ENCODE data around the gene TMED1. TPM values are rescaled to one million over a fixed set of nuclear protein-coding genes. Genes with fewer than 3 reads are reported as not detected.

Gene TMED1
- total and polyA plus RNA-seq, 2 of the 13 experiments (the other 11 are each of a cell fraction or from before 2014, with no cell fraction given): 48.3 to 51.8 TPM

DNA sequence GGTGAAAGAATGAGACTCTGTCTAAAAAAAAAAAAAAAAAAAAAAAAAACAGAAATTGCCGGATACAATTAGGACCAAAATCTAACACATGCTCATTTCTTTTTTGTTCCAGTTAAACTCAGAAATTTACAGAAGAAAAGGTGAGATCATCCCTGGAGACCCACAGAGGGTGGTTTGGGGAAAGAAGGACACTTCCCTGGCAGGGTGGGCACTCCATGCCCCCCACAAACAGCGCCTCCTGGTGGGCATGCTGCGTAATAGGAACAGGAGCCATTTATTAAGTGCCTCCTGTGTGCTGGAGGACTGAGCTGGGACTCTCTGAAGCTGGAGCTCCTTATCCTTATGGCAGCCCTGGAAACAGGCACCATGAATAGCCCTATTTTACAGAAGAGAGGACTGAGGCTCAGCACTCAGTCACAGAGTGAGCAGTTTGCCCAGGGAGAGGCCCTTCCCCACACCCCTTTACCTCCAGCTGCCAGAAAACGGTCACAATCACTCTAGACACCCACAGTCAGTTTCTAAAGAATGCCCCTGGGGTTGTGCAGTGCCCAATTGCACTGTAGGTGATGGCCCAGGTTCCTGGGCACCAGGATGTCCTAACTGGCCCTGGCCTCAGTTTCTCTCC lies 22.3 kb upstream of the TMED1 start (continued):
- no peak for TF ChIP-seq E2F2 (CRISPR knock-in tag; IDR thresholded peaks at IDR 0.05; ENCODE audit: borderline replicate concordance)
- no peak for TF ChIP-seq RFX5 (IDR thresholded peaks at IDR 0.05; ENCODE audit: low read depth, low read length)
- TF ChIP-seq KDM1A (CRISPR knock-in tag; IDR thresholded peaks at IDR 0.05): no peak
- peak; percentile 99 for TF ChIP-seq ZBTB7B (CRISPR knock-in tag; IDR thresholded peaks at IDR 0.05)
- TF ChIP-seq, protein P1, sequence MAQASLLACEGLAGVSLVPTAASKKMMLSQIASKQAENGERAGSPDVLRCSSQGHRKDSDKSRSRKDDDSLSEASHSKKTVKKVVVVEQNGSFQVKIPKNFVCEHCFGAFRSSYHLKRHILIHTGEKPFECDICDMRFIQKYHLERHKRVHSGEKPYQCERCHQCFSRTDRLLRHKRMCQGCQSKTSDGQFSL (CRISPR knock-in tag; IDR thresholded peaks at IDR 0.05): peak; percentile 35; the same call in 1 of the 2 replicates
- TF ChIP-seq AGO2 (optimal IDR thresholded peaks at IDR 0.05; ENCODE audit: low read depth, low read length): no peak
- TF ChIP-seq, protein P2, sequence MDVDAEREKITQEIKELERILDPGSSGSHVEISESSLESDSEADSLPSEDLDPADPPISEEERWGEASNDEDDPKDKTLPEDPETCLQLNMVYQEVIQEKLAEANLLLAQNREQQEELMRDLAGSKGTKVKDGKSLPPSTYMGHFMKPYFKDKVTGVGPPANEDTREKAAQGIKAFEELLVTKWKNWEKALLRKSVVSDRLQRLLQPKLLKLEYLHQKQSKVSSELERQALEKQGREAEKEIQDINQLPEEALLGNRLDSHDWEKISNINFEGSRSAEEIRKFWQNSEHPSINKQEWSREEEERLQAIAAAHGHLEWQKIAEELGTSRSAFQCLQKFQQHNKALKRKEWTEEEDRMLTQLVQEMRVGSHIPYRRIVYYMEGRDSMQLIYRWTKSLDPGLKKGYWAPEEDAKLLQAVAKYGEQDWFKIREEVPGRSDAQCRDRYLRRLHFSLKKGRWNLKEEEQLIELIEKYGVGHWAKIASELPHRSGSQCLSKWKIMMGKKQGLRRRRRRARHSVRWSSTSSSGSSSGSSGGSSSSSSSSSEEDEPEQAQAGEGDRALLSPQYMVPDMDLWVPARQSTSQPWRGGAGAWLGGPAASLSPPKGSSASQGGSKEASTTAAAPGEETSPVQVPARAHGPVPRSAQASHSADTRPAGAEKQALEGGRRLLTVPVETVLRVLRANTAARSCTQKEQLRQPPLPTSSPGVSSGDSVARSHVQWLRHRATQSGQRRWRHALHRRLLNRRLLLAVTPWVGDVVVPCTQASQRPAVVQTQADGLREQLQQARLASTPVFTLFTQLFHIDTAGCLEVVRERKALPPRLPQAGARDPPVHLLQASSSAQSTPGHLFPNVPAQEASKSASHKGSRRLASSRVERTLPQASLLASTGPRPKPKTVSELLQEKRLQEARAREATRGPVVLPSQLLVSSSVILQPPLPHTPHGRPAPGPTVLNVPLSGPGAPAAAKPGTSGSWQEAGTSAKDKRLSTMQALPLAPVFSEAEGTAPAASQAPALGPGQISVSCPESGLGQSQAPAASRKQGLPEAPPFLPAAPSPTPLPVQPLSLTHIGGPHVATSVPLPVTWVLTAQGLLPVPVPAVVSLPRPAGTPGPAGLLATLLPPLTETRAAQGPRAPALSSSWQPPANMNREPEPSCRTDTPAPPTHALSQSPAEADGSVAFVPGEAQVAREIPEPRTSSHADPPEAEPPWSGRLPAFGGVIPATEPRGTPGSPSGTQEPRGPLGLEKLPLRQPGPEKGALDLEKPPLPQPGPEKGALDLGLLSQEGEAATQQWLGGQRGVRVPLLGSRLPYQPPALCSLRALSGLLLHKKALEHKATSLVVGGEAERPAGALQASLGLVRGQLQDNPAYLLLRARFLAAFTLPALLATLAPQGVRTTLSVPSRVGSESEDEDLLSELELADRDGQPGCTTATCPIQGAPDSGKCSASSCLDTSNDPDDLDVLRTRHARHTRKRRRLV (CRISPR knock-in tag; IDR thresholded peaks at IDR 0.05): no peak
- TF ChIP-seq TFDP2 (CRISPR knock-in tag; IDR thresholded peaks at IDR 0.05): no peak
- 0 out of 2 replicates have a peak, but pooled peaks have one; percentile 19 for TF ChIP-seq GATAD2A (CRISPR knock-in tag; IDR thresholded peaks at IDR 0.05)
- TF ChIP-seq ZNF703 (CRISPR knock-in tag; IDR thresholded peaks at IDR 0.05; ENCODE audit: borderline replicate concordance): no peak
- no peak for TF ChIP-seq ZNF484 (CRISPR knock-in tag; IDR thresholded peaks at IDR 0.05; ENCODE audit: borderline replicate concordance, low read depth)
- TF ChIP-seq, protein P3, sequence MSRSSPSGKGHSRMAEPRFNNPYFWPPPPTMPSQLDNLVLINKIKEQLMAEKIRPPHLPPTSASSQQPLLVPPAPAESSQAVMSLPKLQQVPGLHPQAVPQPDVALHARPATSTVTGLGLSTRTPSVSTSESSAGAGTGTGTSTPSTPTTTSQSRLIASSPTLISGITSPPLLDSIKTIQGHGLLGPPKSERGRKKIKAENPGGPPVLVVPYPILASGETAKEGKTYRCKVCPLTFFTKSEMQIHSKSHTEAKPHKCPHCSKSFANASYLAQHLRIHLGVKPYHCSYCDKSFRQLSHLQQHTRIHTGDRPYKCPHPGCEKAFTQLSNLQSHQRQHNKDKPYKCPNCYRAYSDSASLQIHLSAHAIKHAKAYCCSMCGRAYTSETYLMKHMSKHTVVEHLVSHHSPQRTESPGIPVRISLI (CRISPR knock-in tag; IDR thresholded peaks at IDR 0.05; ENCODE audit: borderline replicate concordance): peak; percentile 17; the same call in 1 of the 2 replicates
- TF ChIP-seq THAP11 (CRISPR knock-in tag; IDR thresholded peaks at IDR 0.05): 0 out of 2 replicates have a peak, but pooled peaks have one; percentile 32
- no peak for TF ChIP-seq ATAD3A (CRISPR knock-in tag; IDR thresholded peaks at IDR 0.05)
- TF ChIP-seq CTCF (CRISPR knock-in tag; IDR thresholded peaks at IDR 0.05): peak; percentile 75
- no peak for TF ChIP-seq KLF9 (CRISPR knock-in tag; IDR thresholded peaks at IDR 0.05; ENCODE audit: low read depth)
- no peak for TF ChIP-seq ZSCAN25 (CRISPR knock-in tag; IDR thresholded peaks at IDR 0.05)
- TF ChIP-seq ZNF615 (CRISPR knock-in tag; IDR thresholded peaks at IDR 0.05; ENCODE audit: borderline replicate concordance): no peak
